ENCODE data around the gene CASD1. TPM values are rescaled to one million over a fixed set of nuclear protein-coding genes. Genes with fewer than 3 reads are reported as not detected.

CASD1 gene
- total and polyA plus RNA-seq, 2 of the 4 experiments (the other 2 are of a cell fraction) = 4.0 to 4.5 TPM

- no peak overlapping the region for H3K4ac ChIP-seq (ENCODE audit: low read depth, low read length)
- H3K9me1 ChIP-seq (ENCODE audit: insufficient read depth, low read length) = no peaks in the 10 kb centered on the region
- DNase-seq (no peak), ATAC-seq (ENCODE audit: low read depth) (no peak)
- H4K5ac ChIP-seq (ENCODE audit: low read depth, low read length) = no peak overlapping the region
- no peaks in the 10 kb centered on the region for H3K4me1 ChIP-seq (ENCODE audit: control insufficient read depth, insufficient read depth, low read length)
- WGBS, 2 experiments (ENCODE audit: extremely low coverage in 2 of 2, insufficient read length in 1 of 2) = no CpG with 5 or more reads among the region's 4 CpGs
- TF ChIP-seq NFE2L2 (IDR thresholded peaks at IDR 0.05; ENCODE audit: low read depth, low read length) (no peak), RCOR1 (IDR thresholded peaks at IDR 0.05; ENCODE audit: insufficient replicate concordance, low read length) (no peak), MAFK (IDR thresholded peaks at IDR 0.05; ENCODE audit: low read depth, low read length) (no peak), CHD1 (IDR thresholded peaks at IDR 0.05; ENCODE audit: low read depth, low read length) (no peak), MAZ (IDR thresholded peaks at IDR 0.05; ENCODE audit: borderline replicate concordance, low read depth, low read length) (no peak), CEBPB (IDR thresholded peaks at IDR 0.05; ENCODE audit: low read depth, low read length) (no peak), MXI1 (IDR thresholded peaks at IDR 0.05; ENCODE audit: borderline replicate concordance, low read depth, low read length) (no peak), RAD21 (IDR thresholded peaks at IDR 0.05; ENCODE audit: low read length) (no peak)
- TF ChIP-seq, protein P1, sequence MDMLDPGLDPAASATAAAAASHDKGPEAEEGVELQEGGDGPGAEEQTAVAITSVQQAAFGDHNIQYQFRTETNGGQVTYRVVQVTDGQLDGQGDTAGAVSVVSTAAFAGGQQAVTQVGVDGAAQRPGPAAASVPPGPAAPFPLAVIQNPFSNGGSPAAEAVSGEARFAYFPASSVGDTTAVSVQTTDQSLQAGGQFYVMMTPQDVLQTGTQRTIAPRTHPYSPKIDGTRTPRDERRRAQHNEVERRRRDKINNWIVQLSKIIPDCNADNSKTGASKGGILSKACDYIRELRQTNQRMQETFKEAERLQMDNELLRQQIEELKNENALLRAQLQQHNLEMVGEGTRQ (IDR thresholded peaks at IDR 0.05; ENCODE audit: low read depth, low read length) = no peak
- TF ChIP-seq, protein P2, sequence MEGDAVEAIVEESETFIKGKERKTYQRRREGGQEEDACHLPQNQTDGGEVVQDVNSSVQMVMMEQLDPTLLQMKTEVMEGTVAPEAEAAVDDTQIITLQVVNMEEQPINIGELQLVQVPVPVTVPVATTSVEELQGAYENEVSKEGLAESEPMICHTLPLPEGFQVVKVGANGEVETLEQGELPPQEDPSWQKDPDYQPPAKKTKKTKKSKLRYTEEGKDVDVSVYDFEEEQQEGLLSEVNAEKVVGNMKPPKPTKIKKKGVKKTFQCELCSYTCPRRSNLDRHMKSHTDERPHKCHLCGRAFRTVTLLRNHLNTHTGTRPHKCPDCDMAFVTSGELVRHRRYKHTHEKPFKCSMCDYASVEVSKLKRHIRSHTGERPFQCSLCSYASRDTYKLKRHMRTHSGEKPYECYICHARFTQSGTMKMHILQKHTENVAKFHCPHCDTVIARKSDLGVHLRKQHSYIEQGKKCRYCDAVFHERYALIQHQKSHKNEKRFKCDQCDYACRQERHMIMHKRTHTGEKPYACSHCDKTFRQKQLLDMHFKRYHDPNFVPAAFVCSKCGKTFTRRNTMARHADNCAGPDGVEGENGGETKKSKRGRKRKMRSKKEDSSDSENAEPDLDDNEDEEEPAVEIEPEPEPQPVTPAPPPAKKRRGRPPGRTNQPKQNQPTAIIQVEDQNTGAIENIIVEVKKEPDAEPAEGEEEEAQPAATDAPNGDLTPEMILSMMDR (conservative IDR thresholded peaks at IDR 0.05; ENCODE audit: low read depth, low read length) = no peak
- TF ChIP-seq, protein P3, sequence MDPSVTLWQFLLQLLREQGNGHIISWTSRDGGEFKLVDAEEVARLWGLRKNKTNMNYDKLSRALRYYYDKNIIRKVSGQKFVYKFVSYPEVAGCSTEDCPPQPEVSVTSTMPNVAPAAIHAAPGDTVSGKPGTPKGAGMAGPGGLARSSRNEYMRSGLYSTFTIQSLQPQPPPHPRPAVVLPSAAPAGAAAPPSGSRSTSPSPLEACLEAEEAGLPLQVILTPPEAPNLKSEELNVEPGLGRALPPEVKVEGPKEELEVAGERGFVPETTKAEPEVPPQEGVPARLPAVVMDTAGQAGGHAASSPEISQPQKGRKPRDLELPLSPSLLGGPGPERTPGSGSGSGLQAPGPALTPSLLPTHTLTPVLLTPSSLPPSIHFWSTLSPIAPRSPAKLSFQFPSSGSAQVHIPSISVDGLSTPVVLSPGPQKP (IDR thresholded peaks at IDR 0.05; ENCODE audit: borderline replicate concordance, low read depth, low read length) = no peak
- no peak overlapping the region for H2BK15ac ChIP-seq (ENCODE audit: low read depth, low read length)
- intact Hi-C loops (cut with micrococcal nuclease) = no loop called here
- no peak overlapping the region for H3K9ac ChIP-seq (ENCODE audit: low read depth, low read length)
- no peak overlapping the region for H3K14ac ChIP-seq (replicated peaks; ENCODE audit: low read depth, low read length)
- H3K56ac ChIP-seq (ENCODE audit: extremely low read depth, insufficient read depth, low read length) = no peak overlapping the region
- no peaks in the 10 kb centered on the region for H3K36me3 ChIP-seq (ENCODE audit: control insufficient read depth, insufficient read depth, low read length)
- no peak overlapping the region for H3K18ac ChIP-seq (ENCODE audit: low read depth, low read length)
- dilution Hi-C loops (cut with HindIII; ENCODE audit: low sequenced_read_pairs, unreplicated experiment) = no loop called here
- no peaks in the 10 kb centered on the region for H3K27me3 ChIP-seq (ENCODE audit: control insufficient read depth, insufficient read depth, low read length)
- POLR2A ChIA-PET (ENCODE audit: unreplicated experiment) = no interaction called here
- no peak overlapping the region for H3K4me3 ChIP-seq (ENCODE audit: insufficient read depth, low read depth, low read length)
- no peaks in the 10 kb centered on the region for H3K79me1 ChIP-seq (ENCODE audit: low read depth in 1 of 2, low read length in 2 of 2)
- BruUV-seq (replicated peaks) = no TSS peak
- H3K4me2 ChIP-seq (ENCODE audit: low read depth, low read length) = no peak overlapping the region
- no peaks in the 10 kb centered on the region for H4K20me1 ChIP-seq (ENCODE audit: insufficient read depth, low read length)
- H2AK5ac ChIP-seq (ENCODE audit: low read depth, low read length) = no peak overlapping the region
- H4K8ac ChIP-seq (ENCODE audit: low read depth in 2 of 2, low read length in 2 of 2) = no peak overlapping the region
- no peak overlapping the region for H3K27ac ChIP-seq (ENCODE audit: insufficient read depth, low read length)
- in situ Hi-C loops (cut with MboI; ENCODE audit: low sequenced_read_pairs) = no loop called here
- H3K9me3 ChIP-seq (ENCODE audit: control insufficient read depth, insufficient read depth, low read length) = no peaks in the 10 kb centered on the region
- no peak overlapping the region for H2AFZ ChIP-seq (replicated peaks; ENCODE audit: low read length, poor library complexity)
- no peak overlapping the region for H2BK5ac ChIP-seq (ENCODE audit: low read depth, low read length, poor library complexity, severe bottlenecking)
- H2BK120ac ChIP-seq (ENCODE audit: low read depth, low read length) = no peak overlapping the region
- H4K91ac ChIP-seq (ENCODE audit: insufficient read depth, low read depth, low read length) = no peak overlapping the region
- H2BK20ac ChIP-seq (ENCODE audit: low read depth, low read length) = no peak overlapping the region
- no peak overlapping the region for H3K23ac ChIP-seq (ENCODE audit: low read depth, low read length)
- no peak overlapping the region for H2AK9ac ChIP-seq (replicated peaks; ENCODE audit: low read depth, low read length, poor library complexity)
- CTCF ChIA-PET = no interaction called here
These were observed 81.0 kb downstream of the CASD1 start for GRCh38 chr7:94590526-94591162.
